HG03439 (cell line): Measurements from ENCODE around the gene ACADM.
"Not testable (repeated sequence)": the region's sequence is repeated elsewhere in the genome, so short reads cannot be mapped to it uniquely, and the experiment has no call there.

ENCODE experiments used
- ATAC-seq: cut with Tn5 transposase; IDR thresholded peaks from one replicate; pipeline ENCODE4 v1.9.1; 2021; ENCODE audit warnings: mild to moderate bottlenecking, moderate library complexity; ENCODE audit not compliant: unreplicated experiment

ACADM gene

DNA sequence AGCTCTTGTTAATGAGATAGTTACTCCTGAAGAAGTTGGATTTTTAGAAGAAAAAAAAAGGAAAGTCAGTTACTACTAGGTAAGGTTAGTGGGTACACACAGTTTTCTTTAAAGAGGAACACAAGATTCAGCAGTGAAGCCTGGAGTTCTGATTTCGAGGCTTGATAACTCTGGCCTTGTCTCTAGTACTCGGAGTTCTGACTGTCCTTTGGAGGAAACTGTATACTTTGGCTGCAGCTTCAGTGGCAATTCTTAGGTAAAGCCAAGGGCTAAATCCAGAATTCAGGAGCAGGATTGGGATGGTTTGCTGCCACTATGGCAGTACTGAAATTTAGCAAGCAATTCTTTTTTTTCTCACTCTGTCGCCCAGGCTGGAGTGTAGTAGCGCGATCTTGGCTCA lies 9.2 kb downstream of the ACADM start:
- ATAC-seq = no peak

- no peak for ATAC-seq
These were observed 11.5 kb downstream of the ACADM start for GRCh38 chr1:75736016-75736415.

GRCh38 chr1:75742047-75742625 lies 17.6 kb downstream of the ACADM start:
- ATAC-seq = no peak

GRCh38 chr1:75745276-75745675 lies 20.8 kb downstream of the ACADM start:
- peak; percentile 50 for ATAC-seq

GRCh38 chr1:75757210-75757609 lies 32.7 kb downstream of the ACADM start:
- ATAC-seq = not testable (repeated sequence)

DNA sequence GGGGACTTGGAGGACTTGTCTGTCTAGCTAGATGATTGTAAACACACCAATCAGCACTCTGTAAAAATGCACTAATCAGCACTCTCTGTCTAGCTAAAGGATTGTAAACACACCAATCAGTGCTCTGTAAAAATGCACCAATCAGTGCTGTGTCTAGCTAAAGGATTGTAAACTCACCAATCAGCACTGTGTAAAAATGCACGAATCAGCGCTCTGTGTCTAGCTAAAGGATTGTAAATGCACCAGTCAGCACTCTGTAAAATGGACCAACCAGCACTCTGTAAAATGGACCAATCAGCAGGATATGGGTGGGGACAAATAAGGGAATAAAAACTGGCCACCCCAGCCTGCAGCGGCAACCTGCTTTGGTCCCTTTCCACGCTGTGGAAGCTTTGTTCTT lies 34.0 kb downstream of the ACADM start:
- not testable (repeated sequence) for ATAC-seq

- no peak for ATAC-seq
These were observed 39.6 kb downstream of the ACADM start for GRCh38 chr1:75764057-75764655.

DNA sequence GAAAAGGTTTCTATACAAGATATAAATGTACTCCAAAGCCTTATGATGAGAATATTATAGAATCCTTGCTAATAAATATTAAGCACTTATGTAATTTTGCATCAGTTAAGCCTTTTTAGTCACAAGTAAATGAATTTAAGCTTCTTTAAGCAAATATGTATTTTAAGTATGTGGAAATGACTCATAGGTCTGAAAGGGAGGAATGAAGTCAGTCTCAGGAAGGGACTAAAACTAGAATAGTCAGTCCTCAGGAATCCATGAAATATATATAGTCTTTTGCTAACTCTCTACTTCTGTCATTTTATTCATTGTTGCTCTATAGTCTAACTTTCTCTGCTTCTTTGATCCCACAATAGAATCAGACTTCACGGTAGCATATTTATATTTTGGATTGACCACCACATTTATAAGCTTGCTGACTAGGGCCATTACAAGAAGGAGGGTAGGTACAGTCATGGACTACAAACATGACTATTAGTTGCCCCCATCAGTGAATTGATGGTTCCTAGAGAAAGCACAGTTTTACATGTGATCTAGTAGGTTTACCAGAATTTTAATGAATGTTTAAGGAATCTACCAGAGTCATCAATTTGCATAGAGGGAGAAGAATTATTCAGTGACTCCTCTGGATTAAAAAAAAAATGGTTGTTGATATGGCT lies 41.3 kb downstream of the ACADM start:
- no peak for ATAC-seq

DNA sequence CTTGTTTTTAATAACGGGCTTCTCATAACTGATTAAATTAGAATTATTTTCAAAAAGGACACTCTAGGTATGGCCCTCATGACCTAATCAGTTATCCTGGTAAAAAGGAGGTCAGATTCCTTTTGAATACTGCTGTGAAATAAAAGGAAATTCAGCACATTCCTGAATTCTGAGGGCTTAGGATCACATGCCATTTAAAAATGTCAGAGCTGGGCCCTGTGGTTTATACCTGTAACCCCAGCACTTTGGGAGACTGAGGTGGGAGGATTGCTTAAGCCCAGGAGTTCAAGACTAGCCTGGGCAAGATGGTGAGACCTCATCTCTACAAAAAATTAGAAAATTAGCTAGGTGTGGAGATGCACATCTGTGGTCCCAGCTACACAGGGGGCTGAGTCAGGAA lies 43.5 kb downstream of the ACADM start:
- no peak for ATAC-seq

- ATAC-seq = no peak
These were observed 46.3 kb downstream of the ACADM start for GRCh38 chr1:75770761-75771160.

DNA sequence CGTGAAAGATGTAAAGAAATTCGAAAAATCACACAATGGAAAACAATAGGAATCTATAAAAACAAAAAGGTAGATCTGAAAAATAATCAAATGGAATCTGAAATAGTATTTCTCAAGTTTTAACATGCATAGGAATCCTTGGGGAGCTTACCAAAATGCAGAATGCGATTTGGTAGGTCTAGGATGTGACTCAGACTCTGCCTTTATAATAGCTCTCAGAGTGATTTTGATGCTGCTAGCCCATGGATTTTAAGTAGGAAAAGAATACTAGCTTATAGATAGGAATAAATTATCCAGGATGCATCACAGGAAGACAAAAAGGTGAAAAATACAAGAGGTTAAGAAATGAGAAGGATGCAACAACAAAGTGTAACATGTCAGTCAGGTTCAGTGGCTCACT lies 47.5 kb downstream of the ACADM start:
- ATAC-seq = no peak

DNA sequence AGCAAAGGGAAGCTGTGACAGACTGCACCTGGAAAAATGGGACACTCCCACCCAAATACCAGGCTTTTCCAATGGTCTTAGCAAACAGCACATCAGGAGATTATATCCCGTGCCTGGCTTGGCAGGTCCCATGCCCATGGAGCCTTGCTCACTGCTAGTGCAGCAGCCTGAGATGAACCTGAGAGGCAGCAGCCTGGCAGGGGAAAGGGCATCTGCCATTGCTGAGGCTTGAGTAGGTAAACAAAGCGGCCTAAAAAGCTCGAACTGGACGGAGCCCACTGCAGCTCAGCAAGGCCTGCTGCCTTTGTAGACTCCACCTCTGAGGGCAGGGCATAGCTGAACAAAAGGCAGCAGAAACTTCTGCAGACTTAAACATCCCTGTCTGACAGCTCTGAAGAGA lies 53.3 kb downstream of the ACADM start:
- ATAC-seq = not testable (repeated sequence)

DNA sequence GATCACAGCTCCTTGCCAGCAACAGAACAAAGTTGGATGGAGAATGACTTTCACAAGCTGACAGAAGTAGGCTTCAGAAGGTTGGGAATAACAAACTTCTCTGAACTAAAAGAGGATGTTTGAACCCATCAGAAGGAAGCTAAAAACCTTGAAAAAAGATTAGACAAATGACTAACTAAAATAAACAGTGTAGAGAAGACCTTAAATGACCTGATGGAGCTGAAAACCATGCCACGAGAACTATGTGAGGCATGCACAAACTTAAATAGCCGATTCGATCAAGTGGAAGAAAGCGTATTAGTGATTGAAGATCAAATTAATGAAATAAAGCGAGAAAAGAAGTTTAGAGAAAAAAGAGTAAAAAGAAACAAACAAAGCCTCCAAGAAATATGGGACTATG lies 54.2 kb downstream of the ACADM start:
- not testable (repeated sequence) for ATAC-seq

DNA sequence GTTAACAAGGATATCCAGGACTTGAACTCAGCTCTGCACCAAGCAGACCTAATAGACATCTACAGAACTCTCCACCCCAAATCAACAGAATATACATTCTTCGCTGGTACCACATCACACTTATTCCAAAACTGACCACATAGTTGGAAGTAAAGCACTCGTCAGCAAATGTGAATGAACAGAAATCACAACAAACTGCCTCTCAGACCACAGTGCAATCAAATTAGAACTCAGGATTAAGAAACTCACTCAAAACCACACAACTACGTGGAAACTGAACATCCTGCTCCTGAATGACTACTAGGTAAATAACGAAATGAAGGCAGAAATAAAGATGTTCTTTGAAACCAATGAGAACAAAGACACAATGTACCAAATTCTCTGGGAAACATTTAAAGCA lies 55.7 kb downstream of the ACADM start:
- not testable (repeated sequence) for ATAC-seq

GRCh38 chr1:75783920-75784319 lies 59.4 kb downstream of the ACADM start:
- ATAC-seq = not testable (repeated sequence)

GRCh38 chr1:75785320-75785982 lies 60.9 kb downstream of the ACADM start:
- peak; percentile 23 for ATAC-seq

DNA sequence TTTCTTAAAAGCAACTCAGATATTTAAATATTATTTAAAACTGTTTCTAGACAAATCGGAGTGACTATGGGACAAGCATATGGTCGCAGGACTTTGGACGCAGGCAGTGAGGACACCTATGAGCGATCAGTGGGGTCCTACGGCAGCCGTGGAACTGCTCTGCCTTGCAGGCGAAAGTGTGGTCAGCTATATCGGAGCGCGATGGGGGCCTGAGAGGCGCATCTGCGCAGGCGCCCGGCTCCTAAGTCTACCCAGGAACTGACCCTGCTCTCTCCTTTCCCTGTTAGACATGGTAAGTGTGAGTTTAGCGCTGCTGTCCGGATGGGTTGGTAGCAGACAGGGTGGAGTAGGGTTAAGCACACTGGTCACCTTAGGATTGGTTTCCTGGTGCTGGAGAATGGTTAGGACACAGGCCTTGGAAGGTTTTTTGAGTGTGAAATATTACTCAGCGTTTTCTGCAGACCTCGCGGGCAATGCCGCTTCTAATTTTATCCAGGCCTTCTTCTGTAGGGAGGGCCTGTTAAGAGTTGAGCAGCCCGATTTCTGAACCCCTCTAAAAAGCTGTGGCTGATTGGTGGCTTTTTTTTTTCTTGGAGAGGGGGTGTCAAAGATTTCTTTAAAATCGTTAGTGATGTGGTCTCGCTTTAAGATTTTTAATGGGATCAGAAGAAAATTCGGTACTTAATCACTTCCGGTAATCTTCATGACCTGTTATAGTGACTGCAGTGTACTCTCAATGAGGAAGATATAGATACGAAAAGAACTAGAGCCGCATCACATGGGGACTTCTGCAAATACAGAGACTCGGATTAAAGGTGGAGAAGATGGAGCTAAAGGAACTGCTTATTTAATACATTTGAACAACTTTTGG lies 61.7 kb downstream of the ACADM start, which contains the start of gene RABGGTB:
Gene RABGGTB (plus strand): TSS at position 274 of the 871 bp plus-strand sequence. CDS start 16 bp downstream, at position 290.
- ATAC-seq = peak; percentile 84

DNA sequence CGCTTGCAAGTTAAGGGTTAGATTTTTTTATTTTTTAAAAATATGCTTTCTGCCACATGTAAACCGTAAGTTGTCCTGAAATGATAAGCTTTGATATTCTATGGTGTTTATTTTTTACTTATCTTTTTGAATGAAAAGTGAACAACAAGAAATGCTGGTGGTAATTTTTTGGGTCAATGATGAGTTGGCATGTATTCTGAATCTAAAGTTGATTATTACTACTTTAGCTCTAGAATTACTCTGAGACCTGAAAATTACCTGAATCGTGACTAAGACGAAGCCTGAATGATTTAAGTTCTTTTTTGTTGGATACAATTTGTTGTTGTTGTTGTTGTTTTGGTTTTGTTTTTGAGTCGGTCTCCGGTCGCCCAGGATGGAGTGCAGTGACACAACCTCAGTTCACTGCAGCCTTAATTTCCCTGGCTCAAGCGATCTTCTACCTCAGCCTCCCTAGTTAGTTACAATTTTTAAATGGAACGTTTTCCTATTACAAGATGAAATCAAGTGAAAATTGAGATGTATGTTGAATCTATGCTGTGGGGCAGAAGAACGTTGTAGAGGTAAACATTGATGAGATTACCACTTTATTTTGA lies 62.5 kb downstream of the ACADM start:
- ATAC-seq = no peak

- no peak for ATAC-seq
These were observed 63.0 kb downstream of the ACADM start for GRCh38 chr1:75787524-75787923.

DNA sequence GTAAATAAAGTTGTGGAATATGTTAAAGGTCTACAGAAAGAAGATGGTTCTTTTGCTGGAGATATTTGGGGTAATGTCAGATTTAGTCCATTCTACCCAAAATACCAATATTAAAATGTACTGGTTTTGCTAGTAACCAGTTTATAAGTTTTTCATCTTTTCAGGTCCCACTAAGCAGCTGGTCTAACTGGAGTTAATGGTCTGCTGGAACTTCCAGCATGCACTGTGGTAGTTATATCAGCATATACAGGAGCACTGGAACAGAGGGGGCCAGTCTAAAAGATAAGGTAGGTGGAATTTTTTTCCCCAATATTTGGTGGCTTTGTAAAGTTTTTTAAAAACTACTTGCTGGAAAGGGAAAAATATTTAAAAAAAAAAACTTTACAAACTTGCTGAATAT lies 65.5 kb downstream of the ACADM start:
- no peak for ATAC-seq
